Type B pancreatic cell (in vitro differentiated cells): ENCODE measurements around the gene SMOC2. TPM values are rescaled to one million over a fixed set of nuclear protein-coding genes. Genes with fewer than 3 reads are reported as not detected.

Source experiments
- DNase-seq: peaks from one replicate; pipeline ENCODE4 v3.0.0; 2021; ENCODE audit warnings: mixed read lengths; ENCODE audit not compliant: unreplicated experiment; ENCODE audit errors: extremely low spot score
- H3K27ac Mint-ChIP-seq: 2 replicates; pipeline ENCODE4 v1.8.0; 2021; ENCODE audit warnings: mild to moderate bottlenecking, mixed read lengths
- H3K27me3 Mint-ChIP-seq: 2 replicates; pipeline ENCODE4 v1.8.0; 2021; ENCODE audit warnings: mixed read lengths
- H3K36me3 Mint-ChIP-seq: 2 replicates; pipeline ENCODE4 v1.8.0; 2021; ENCODE audit warnings: mixed read lengths
- H3K4me1 Mint-ChIP-seq: one replicate; pipeline ENCODE4 v1.8.0; 2021; ENCODE audit warnings: mixed read lengths; ENCODE audit not compliant: unreplicated experiment
- H3K4me3 Mint-ChIP-seq: 2 replicates; pipeline ENCODE4 v1.8.0; 2021; ENCODE audit warnings: mild to moderate bottlenecking, mixed read lengths
- H3K9me3 Mint-ChIP-seq: 2 replicates; pipeline ENCODE4 v1.8.0; 2021; ENCODE audit warnings: mixed read lengths
- total RNA-seq: library from RNA; stranded (reverse); gene quantifications from 2 replicates; pipeline ENCODE4 v1.2.1, GENCODE V29; 2021; ENCODE audit warnings: low replicate concordance
- TF ChIP-seq, protein P1 (sequence below): fragments of 200-600 bp; sonication (generic); conservative IDR thresholded peaks from 2 replicates; pipeline ENCODE4 v1.5.0; 2021; ENCODE audit warnings: antibody characterized with exemption, mild to moderate bottlenecking

The SMOC2 gene
- total RNA-seq, 1 donor from 2014 or later = 18.9 TPM

DNA sequence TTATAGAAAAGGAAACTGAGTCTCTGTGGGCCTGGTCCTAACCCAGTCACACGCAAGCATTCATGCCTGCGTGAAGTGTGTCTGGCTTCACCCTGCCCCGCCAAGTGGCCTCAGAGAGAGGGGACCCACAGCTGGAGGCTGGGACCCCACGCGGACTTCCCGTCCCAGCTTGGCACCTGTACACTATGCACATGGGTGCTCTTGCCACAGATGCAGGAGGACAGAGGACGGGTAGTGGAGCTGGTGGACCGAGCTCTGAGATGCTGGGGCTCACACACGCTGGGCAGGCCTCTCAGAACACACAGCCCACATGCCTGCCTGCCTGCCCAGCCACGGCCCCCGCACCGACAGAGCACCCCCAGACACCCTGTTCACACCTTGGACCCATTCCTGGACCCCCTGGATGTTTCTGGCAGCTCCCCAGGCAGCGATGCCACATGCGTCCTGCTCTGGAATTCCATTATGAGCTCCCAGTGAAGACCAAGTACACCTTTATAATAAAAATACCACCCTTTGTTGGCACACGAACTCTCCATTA, 24.9 kb upstream of the SMOC2 start:
- TF ChIP-seq, protein P1, sequence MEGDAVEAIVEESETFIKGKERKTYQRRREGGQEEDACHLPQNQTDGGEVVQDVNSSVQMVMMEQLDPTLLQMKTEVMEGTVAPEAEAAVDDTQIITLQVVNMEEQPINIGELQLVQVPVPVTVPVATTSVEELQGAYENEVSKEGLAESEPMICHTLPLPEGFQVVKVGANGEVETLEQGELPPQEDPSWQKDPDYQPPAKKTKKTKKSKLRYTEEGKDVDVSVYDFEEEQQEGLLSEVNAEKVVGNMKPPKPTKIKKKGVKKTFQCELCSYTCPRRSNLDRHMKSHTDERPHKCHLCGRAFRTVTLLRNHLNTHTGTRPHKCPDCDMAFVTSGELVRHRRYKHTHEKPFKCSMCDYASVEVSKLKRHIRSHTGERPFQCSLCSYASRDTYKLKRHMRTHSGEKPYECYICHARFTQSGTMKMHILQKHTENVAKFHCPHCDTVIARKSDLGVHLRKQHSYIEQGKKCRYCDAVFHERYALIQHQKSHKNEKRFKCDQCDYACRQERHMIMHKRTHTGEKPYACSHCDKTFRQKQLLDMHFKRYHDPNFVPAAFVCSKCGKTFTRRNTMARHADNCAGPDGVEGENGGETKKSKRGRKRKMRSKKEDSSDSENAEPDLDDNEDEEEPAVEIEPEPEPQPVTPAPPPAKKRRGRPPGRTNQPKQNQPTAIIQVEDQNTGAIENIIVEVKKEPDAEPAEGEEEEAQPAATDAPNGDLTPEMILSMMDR = no peak
- no peaks in the 10 kb centered on the region for H3K36me3 Mint-ChIP-seq
- H3K9me3 Mint-ChIP-seq = no peaks in the 10 kb centered on the region
- H3K27me3 Mint-ChIP-seq = peaks cover 11% of the 10 kb centered on the region
- no peak overlapping the region for H3K4me3 Mint-ChIP-seq
- DNase-seq = no peak
- peaks cover 25% of the 10 kb centered on the region for H3K4me1 Mint-ChIP-seq
- H3K27ac Mint-ChIP-seq = no peak overlapping the region

DNA sequence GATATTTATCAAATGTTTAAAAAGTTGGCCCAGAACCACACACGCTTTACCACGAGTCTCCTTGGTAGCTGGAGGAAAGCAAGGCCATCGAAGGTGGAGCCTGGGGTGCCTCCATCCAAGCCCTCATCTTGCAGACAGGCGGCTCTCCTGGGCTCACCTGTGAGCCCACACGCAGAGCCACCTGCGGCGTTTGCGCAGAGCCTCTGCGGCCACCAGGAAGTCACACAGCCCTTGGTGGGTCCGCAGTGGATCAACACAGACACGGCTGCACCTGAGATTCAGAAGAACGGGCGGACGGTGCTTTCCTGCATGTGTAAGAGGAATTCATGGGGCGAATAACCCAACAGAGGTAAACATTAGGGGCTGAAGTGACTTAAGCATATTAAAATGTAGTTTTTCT, 24.5 kb upstream of the SMOC2 start:
- H3K9me3 Mint-ChIP-seq = no peaks in the 10 kb centered on the region
- no peak for DNase-seq
- H3K27ac Mint-ChIP-seq = no peak overlapping the region
- TF ChIP-seq, protein P1 = no peak
- H3K36me3 Mint-ChIP-seq = no peaks in the 10 kb centered on the region
- peaks cover 14% of the 10 kb centered on the region for H3K27me3 Mint-ChIP-seq
- H3K4me1 Mint-ChIP-seq = peaks cover 25% of the 10 kb centered on the region
- no peak overlapping the region for H3K4me3 Mint-ChIP-seq

DNA sequence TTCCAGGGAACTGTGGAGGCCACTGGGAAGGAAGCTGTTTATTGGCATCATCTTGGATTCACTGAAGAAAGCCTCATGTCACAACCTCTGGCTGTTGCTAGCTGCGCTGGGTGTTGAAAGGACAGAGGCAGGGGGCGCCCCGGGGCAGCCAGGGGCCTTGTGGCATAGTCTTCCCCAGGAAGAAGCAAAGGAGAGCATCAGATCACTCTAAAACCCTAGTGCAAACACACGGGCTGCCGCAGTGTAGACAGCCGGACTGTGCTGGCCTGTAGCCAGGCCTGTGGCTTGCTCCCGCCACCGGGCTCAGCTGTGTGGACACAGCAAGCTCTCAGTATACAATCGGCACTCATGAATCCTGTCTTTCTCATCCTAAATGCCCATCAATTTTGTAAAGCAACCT, 23.8 kb upstream of the SMOC2 start:
- H3K9me3 Mint-ChIP-seq = no peaks in the 10 kb centered on the region
- no peaks in the 10 kb centered on the region for H3K36me3 Mint-ChIP-seq
- H3K27me3 Mint-ChIP-seq = peaks cover 19% of the 10 kb centered on the region
- H3K27ac Mint-ChIP-seq = no peak overlapping the region
- DNase-seq = no peak
- no peak overlapping the region for H3K4me3 Mint-ChIP-seq
- H3K4me1 Mint-ChIP-seq = peaks cover 25% of the 10 kb centered on the region
- TF ChIP-seq, protein P1 = no peak

DNA sequence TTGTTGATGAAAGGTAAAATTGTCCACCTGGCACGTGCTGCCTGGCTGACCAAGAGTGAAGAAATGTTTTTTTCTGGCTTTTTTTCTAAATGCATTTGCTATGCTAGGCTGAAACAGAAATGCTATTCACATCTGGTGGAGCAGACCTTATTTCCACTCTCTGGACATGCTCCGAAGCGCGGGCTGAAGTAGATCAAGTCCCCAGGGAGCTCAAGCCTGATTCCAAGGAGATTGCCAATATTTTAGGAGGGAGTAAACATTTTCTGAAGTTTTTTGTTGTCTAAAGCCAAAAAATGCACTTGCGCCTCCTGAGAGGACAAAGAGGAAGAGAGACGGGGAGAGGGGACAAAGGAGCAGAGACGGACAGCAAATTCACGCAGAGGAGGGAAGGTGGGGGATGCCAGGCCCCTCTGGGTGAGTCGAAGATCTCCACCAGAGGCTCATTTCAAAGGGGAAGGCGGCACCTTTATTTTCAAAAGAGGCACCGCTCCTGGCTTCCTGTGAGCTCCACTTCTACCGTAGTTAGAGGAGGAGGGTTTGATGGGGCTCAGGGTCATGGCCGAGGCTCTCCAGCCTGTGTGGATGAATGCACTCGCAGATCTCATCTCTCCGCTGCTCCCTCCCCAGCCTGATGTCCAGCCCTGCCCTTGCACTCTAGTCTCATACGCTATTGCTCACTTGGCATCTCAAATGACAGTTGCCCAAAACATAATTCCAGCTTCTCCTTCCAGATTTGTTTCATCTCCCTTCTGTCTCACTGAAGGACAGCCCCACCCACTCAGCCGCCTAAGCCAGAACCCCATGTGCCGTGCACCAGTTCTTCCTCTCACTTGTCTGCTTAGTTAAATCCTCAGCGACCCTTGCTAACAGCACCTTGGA, 23.1 kb upstream of the SMOC2 start:
- peaks cover 22% of the 10 kb centered on the region for H3K27me3 Mint-ChIP-seq

DNA sequence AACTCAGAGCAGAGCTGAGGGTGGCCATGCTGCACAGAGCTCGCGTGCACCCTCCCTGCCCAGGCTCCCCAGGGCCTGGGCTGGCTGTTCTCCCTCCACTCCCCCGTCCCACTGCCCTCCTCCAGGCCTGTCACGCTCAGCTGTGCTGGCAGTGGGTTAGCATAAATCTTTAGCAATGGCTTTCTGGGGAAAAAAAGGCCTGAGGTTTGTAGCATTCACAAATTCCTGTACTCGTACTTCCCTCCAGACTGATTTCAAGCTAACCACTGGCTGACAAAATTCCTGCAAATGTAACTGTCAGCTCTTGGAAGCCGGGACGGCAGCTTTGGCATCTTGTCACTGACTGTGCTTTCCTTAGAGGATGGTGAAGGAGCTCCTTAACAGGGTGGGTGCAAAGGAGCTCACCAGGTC, 22.3 kb upstream of the SMOC2 start:
- no peaks in the 10 kb centered on the region for H3K9me3 Mint-ChIP-seq
- TF ChIP-seq, protein P1 = no peak
- H3K27me3 Mint-ChIP-seq = peaks cover 22% of the 10 kb centered on the region
- H3K4me3 Mint-ChIP-seq = no peak overlapping the region
- no peak for DNase-seq
- H3K4me1 Mint-ChIP-seq = peaks cover 25% of the 10 kb centered on the region
- no peaks in the 10 kb centered on the region for H3K36me3 Mint-ChIP-seq
- H3K27ac Mint-ChIP-seq = no peak overlapping the region

More for the DNA sequence above, 23.1 kb upstream of the SMOC2 start:
- Mint-ChIP-seq H3K4me3 (no peak overlapping the region), H3K36me3 (no peaks in the 10 kb centered on the region), H3K9me3 (no peaks in the 10 kb centered on the region), H3K27ac (no peak overlapping the region), H3K4me1 (peaks cover 25% of the 10 kb centered on the region)
- DNase-seq = no peak
- TF ChIP-seq, protein P1 = no peak
